ENCODE data around the gene ZNF679. TPM values are rescaled to one million over a fixed set of nuclear protein-coding genes. Genes with fewer than 3 reads are reported as not detected.
"Not testable (repeated sequence)": the region's sequence is repeated elsewhere in the genome, so short reads cannot be mapped to it uniquely, and the experiment has no call there.

The ZNF679 gene
- total RNA-seq, 8 experiments from 2014 or later, result 0.28 to 0.43 (median 0.35) TPM; not detected in 5

- no peaks in the 10 kb centered on the region for H3K4me1 ChIP-seq (replicated peaks in 1 of 2)
- no peak for ATAC-seq (replicated peaks in 6 of 8)
- no peak overlapping the region for H3K27ac ChIP-seq
- in situ Hi-C loops (cut with MboI; ENCODE audit: low pct_unique_long_range_greater_than_20kb in 2 of 9, low sequenced_read_pairs in 9 of 9, unreplicated experiment in 9 of 9), result no loop called here
- H3K4me3 ChIP-seq, result no peak overlapping the region
- WGBS, 10 experiments, result 0 to 20% (median 0%) methylated on average over 1 to 2 of the region's 2 CpGs; no CpG with 5 or more reads in 5 of the 10 experiments
These were observed 4.9 kb upstream of the ZNF679 start for GRCh38 chr7:64223366-64223765.

GRCh38 chr7:64266341-64266919 is 38.2 kb downstream of the ZNF679 start:
- Histone ChIP-seq H3K27ac (no peak overlapping the region), H3K4me1 (replicated peaks in 1 of 2) (no peaks in the 10 kb centered on the region), H3K4me3 (no peak overlapping the region)
- WGBS, 10 experiments, result 17 to 100% (median 51%) methylated on average over 1 of the region's 1 CpG; no CpG with 5 or more reads in 4 of the 10 experiments
- ATAC-seq (replicated peaks in 6 of 8), result no peak
- in situ Hi-C loops (cut with MboI; ENCODE audit: low pct_unique_long_range_greater_than_20kb in 2 of 9, low sequenced_read_pairs in 9 of 9, unreplicated experiment in 9 of 9), result no loop called here

DNA sequence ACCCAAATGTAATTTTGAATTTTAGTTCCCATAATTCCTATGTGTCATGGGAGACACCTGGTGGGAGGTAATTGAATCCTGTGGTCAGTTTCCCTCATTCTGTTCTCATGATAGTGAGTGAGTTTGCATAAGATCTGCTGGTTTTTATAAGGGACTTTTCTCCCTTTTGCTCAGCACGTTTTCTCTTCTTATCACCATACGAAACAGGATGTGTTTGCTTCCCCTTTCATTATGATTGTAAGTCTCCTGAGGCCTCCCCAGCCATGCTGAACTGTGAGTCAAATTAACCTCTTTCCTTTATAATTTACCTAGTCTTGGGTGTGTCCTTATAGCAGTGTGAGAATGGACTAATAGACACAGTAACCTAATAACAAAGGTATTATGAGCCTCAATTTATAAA is 49.4 kb downstream of the ZNF679 start:
- no peak overlapping the region for H3K4me3 ChIP-seq
- 0 to 37% (median 13%) methylated on average over 1 to 2 of the region's 2 CpGs; no CpG with 5 or more reads in 3 of the 10 experiments for WGBS, 10 experiments
- ATAC-seq (replicated peaks in 6 of 8), result no peak
- H3K27ac ChIP-seq, result no peak overlapping the region
- in situ Hi-C loops (cut with MboI; ENCODE audit: low pct_unique_long_range_greater_than_20kb in 2 of 9, low sequenced_read_pairs in 9 of 9, unreplicated experiment in 9 of 9), result no loop called here
- H3K4me1 ChIP-seq (replicated peaks in 1 of 2), result no peaks in the 10 kb centered on the region

GRCh38 chr7:64294701-64295420 is 66.6 kb downstream of the ZNF679 start:
- Histone ChIP-seq H3K4me1 (replicated peaks in 1 of 2) (no peaks in the 10 kb centered on the region), H3K4me3 (no peak overlapping the region), H3K27ac (no peak overlapping the region)
- whole genome bisulfite sequencing, 10 experiments, result no CpG with 5 or more reads among the region's 1 CpG
- ATAC-seq (replicated peaks in 6 of 8), result no peak
- in situ Hi-C loops (cut with MboI; ENCODE audit: low pct_unique_long_range_greater_than_20kb in 2 of 9, low sequenced_read_pairs in 9 of 9, unreplicated experiment in 9 of 9), result no loop called here

GRCh38 chr7:64297418-64297817 is 69.1 kb downstream of the ZNF679 start:
- H3K27ac ChIP-seq; in situ Hi-C loops (cut with MboI; ENCODE audit: low pct_unique_long_range_greater_than_20kb in 2 of 9, low sequenced_read_pairs in 9 of 9, unreplicated experiment in 9 of 9); H3K4me3 ChIP-seq; ATAC-seq (replicated peaks in 6 of 8); H3K4me1 ChIP-seq (replicated peaks in 1 of 2): not testable (repeated sequence)
- WGBS, 10 experiments, result 0% methylated on average over 1 of the region's 1 CpG; no CpG with 5 or more reads in 9 of the 10 experiments

DNA sequence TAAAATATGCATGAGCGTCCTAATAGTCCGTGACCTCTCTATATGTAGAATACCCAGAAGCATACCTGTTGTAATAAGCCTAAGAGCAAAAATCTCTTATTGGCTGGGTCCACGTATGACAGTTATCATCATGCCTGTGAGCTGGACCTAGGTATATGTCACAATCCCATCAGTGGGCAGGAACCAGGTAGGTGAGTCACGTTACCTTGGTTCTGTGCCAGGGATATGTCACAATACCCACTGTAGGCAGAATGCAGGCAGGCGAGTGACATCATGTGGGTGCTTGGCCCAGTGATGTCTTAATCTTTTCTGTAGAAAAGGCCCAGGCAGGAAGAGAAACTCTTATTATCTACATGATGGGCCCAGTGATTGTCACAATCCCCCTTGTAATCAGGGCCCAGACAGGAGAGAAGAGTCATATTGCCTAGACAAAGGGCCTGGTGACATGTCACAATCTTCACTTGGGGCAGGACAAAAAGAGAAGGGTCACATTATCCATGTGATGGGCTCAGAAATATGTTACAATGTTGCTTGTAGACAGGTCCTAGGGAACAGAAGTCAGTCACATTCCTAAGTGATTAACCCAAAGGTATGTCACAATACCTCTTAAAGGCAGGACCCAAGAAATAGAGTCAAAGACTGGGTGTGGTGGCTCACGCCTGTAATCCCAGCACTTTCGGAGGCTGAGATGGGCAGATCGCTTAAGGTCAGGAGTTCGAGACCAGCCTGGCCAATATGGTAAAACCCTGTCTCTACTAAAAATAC is 72.5 kb downstream of the ZNF679 start:
- Histone ChIP-seq H3K4me1 (replicated peaks in 1 of 2) (no peaks in the 10 kb centered on the region), H3K27ac (no peak overlapping the region), H3K4me3 (no peak overlapping the region)
- in situ Hi-C loops (cut with MboI; ENCODE audit: low pct_unique_long_range_greater_than_20kb in 2 of 9, low sequenced_read_pairs in 9 of 9, unreplicated experiment in 9 of 9), result no loop called here
- no peak for ATAC-seq (replicated peaks in 6 of 8)
- WGBS, 10 experiments, result 0 to 58% (median 39%) methylated on average over 1 to 6 of the region's 9 CpGs; no CpG with 5 or more reads in 2 of the 10 experiments

DNA sequence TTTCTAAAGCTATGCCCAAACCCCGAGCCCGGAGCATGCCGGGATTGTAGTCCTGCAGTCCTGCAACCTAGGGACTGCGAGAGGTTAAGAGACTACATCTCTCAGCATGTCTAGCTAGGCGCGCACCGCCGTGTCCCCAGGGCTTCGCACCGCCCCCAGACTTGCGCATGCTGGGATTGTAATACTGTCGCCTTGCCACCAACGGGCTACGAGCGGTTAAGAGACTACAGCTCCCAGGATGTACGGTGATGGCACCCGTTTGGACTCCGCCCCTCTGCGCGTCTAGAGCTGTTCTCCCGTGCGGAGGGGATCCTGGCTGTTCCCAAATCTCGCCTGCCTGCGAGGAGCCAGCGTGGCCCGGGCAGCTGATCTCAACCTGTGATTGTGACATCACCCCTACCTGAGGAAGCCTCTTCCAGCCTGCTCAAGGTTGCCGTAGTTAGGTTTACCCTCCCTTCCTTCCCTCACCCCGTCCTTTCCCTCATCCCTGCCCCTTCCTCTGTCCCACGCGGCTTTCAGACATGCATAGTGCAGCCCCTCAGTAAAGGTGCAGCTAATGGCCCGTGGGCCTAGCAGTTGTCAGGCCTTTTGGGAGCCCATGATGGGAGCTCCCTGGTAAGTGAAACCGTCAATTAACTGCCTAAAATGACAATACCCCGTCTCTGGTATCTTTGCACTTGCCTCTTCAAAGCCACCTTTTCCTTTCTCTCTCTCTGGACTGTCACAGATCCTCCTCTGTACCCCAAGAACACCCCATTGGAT is 79.2 kb downstream of the ZNF679 start:
- ATAC-seq (replicated peaks in 6 of 8), result peak in 6 of 8 experiments; percentile 58 to 99 (median 94)
- in situ Hi-C loops (cut with MboI; ENCODE audit: low pct_unique_long_range_greater_than_20kb in 2 of 9, low sequenced_read_pairs in 9 of 9, unreplicated experiment in 9 of 9), result no loop called here
- Histone ChIP-seq H3K27ac (no peak overlapping the region), H3K4me3 (peak overlapping the region in 3 of 5 donors; percentile 35 to 47 (median 40)), H3K4me1 (replicated peaks in 1 of 2) (no peaks in the 10 kb centered on the region)
- 20 to 81% (median 33%) methylated on average over 1 to 3 of the region's 33 CpGs; no CpG with 5 or more reads in 7 of the 10 experiments for WGBS, 10 experiments

DNA sequence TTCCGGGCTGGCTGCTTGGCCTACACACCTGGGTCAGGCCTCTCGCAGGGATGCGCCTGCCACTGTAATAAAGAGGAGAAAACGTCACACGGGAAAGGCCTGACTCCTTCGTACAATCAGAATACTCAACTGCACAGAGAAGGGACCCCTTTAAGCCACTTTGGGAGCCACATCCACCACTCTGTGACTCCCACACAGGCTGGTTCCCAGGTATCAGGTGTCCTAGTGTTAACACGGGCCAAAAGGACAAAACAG is 79.7 kb downstream of the ZNF679 start:
- in situ Hi-C loops (cut with MboI; ENCODE audit: low pct_unique_long_range_greater_than_20kb in 2 of 9, low sequenced_read_pairs in 9 of 9, unreplicated experiment in 9 of 9), result no loop called here
- H3K4me3 ChIP-seq, result peak overlapping the region in 1 of 5 donors; percentile 47
- H3K27ac ChIP-seq, result no peak overlapping the region
- WGBS, 10 experiments, result 14 to 70% (median 48%) methylated on average over 1 to 7 of the region's 7 CpGs; no CpG with 5 or more reads in 5 of the 10 experiments
- no peaks in the 10 kb centered on the region for H3K4me1 ChIP-seq (replicated peaks in 1 of 2)
- ATAC-seq (replicated peaks in 6 of 8), result no peak

DNA sequence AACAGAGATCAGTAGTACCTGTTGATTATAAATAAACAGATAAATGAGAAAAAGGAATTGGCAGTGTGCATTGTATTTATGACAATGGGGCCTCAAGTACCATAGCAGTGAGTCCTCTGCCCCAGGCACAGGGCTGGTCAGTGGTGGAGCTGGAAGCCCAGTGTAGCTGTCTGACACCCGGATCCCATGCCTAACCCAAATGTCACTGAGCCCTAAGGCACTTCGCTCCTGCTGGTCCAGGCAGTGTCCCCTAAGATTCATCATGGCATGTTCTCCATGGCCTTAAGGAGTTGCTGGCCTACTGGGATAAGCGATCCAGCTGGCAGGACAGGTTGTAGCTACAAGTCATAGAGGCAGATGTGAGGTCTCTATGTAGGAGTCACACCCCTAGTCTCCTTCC is 82.2 kb downstream of the ZNF679 start:
- Histone ChIP-seq H3K27ac (no peak overlapping the region), H3K4me1 (replicated peaks in 1 of 2) (no peaks in the 10 kb centered on the region), H3K4me3 (no peak overlapping the region)
- in situ Hi-C loops (cut with MboI; ENCODE audit: low pct_unique_long_range_greater_than_20kb in 2 of 9, low sequenced_read_pairs in 9 of 9, unreplicated experiment in 9 of 9), result no loop called here
- WGBS, 10 experiments, result 0 to 93% (median 56%) methylated on average over 1 to 2 of the region's 3 CpGs; no CpG with 5 or more reads in 4 of the 10 experiments
- ATAC-seq (replicated peaks in 6 of 8), result no peak

GRCh38 chr7:64312826-64313225 is 84.6 kb downstream of the ZNF679 start:
- no peaks in the 10 kb centered on the region for H3K4me1 ChIP-seq (replicated peaks in 1 of 2)
- ATAC-seq (replicated peaks in 6 of 8), result no peak
- H3K27ac ChIP-seq, result no peak overlapping the region
- H3K4me3 ChIP-seq, result no peak overlapping the region
- 21 to 82% (median 46%) methylated on average over 2 of the region's 2 CpGs; no CpG with 5 or more reads in 7 of the 10 experiments for WGBS, 10 experiments
- in situ Hi-C loops (cut with MboI; ENCODE audit: low pct_unique_long_range_greater_than_20kb in 2 of 9, low sequenced_read_pairs in 9 of 9, unreplicated experiment in 9 of 9), result no loop called here

DNA sequence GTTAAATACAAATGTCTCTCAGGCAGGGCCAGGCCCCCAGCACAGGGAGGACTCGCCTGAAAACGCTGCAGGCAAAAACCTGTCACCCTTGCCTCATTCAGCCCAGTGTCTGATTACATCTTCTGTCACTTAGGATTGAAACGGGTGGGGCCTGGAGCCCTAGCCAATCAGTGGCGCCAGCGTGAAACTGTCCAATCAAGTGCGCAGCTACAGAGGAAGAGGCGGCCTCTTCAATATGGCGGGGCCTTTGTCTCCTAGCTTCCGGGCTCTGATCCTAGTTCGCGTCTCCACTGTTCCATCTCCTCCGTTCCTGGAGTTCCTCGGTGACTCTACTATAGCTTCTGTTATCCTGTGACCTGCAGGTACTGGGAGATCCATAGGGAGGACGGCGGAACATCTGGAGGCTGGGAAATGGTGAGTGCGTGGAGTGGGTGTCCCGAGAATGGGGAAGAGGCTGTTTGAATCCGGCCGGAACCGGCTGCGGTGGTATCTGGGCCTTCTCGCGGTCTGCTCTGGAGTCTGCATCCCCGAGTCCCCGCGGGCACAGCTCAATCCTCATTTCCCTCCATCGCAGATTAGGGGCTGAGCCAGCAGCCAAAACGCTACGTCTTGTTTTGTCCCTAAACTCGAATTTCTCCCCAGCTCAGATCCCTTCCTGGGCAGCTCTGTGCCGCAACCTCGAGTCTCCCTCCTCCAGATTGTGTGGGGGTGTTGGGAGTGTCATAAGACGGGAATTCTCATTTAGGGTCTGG is 85.6 kb downstream of the ZNF679 start, which contains the start of gene ZNF736:
Gene ZNF736, plus strand, starts transcription at position 222 of the 752 bp plus-strand sequence. Its CDS starts 190 bp downstream, at position 412.
- in situ Hi-C loops (cut with MboI; ENCODE audit: low pct_unique_long_range_greater_than_20kb in 2 of 9, low sequenced_read_pairs in 9 of 9, unreplicated experiment in 9 of 9), result no loop called here
- Histone ChIP-seq H3K27ac (peak within 1 kb of the TSS in 1 of 2 donors; percentile 86), H3K4me3 (peak within 1 kb of the TSS in 3 of 5 donors; percentile 53 to 67 (median 62)), H3K4me1 (replicated peaks in 1 of 2) (no peaks in the 10 kb centered on the region)
- peak in 6 of 8 experiments; percentile 87 to 100 (median 96) for ATAC-seq (replicated peaks in 6 of 8)
- 0 to 60% (median 28%) methylated on average over 1 to 14 of the region's 33 CpGs for WGBS, 10 experiments

- H3K4me1 ChIP-seq (replicated peaks in 1 of 2), result no peaks in the 10 kb centered on the region
- in situ Hi-C loops (cut with MboI; ENCODE audit: low pct_unique_long_range_greater_than_20kb in 2 of 9, low sequenced_read_pairs in 9 of 9, unreplicated experiment in 9 of 9), result no loop called here
- 0 to 63% (median 28%) methylated on average over 1 to 9 of the region's 10 CpGs; no CpG with 5 or more reads in 2 of the 10 experiments for WGBS, 10 experiments
- no peak overlapping the region for H3K27ac ChIP-seq
- no peak for ATAC-seq (replicated peaks in 6 of 8)
- H3K4me3 ChIP-seq, result peak overlapping the region in 3 of 5 donors; percentile 53 to 67 (median 62)
These were observed 86.3 kb downstream of the ZNF679 start for GRCh38 chr7:64314566-64314965.

Measured in motor neuron (in vitro differentiated cells).